GM23338 (cell line): ENCODE measurements around the gene GRK5.

Experiments
- CREB1 ChIP-seq: fragments of 250-450 bp; sonication (Bioruptor Pico); IDR thresholded peaks from 2 replicates; pipeline ENCODE4 v1.5.0; 2020; ENCODE audit warnings: low read depth, mild to moderate bottlenecking, moderate library complexity
- EZH2 ChIP-seq: fragments of 200-600 bp; sonication (generic); IDR thresholded peaks from one replicate; pipeline ENCODE4 v1.8.0; 2017; ENCODE audit warnings: antibody characterized with exemption, mild to moderate bottlenecking, low read depth; ENCODE audit not compliant: unreplicated experiment
- POLR2AphosphoS5 ChIP-seq: IDR thresholded peaks from 2 replicates; pipeline ENCODE4 v1.6.1; 2016; ENCODE audit warnings: antibody characterized with exemption, low read depth
- TF ChIP-seq, protein P1 (sequence below), 2 experiments: fragments of 200-600 bp in 1 of 2; sonication (generic) in 1 of 2; conservative IDR thresholded peaks; 2 replicates each; pipeline versions ENCODE4 v1.5.1 to v1.6.1; 2016 to 2017; ENCODE audit warnings: antibody characterized with exemption in 2 of 2, low read depth in 2 of 2, mild to moderate bottlenecking in 2 of 2, moderate library complexity in 1 of 2
- TF ChIP-seq, protein P2 (sequence below): IDR thresholded peaks from one replicate; pipeline ENCODE4 v1.6.1; 2018; ENCODE audit warnings: antibody characterized with exemption; ENCODE audit not compliant: unreplicated experiment

DNA sequence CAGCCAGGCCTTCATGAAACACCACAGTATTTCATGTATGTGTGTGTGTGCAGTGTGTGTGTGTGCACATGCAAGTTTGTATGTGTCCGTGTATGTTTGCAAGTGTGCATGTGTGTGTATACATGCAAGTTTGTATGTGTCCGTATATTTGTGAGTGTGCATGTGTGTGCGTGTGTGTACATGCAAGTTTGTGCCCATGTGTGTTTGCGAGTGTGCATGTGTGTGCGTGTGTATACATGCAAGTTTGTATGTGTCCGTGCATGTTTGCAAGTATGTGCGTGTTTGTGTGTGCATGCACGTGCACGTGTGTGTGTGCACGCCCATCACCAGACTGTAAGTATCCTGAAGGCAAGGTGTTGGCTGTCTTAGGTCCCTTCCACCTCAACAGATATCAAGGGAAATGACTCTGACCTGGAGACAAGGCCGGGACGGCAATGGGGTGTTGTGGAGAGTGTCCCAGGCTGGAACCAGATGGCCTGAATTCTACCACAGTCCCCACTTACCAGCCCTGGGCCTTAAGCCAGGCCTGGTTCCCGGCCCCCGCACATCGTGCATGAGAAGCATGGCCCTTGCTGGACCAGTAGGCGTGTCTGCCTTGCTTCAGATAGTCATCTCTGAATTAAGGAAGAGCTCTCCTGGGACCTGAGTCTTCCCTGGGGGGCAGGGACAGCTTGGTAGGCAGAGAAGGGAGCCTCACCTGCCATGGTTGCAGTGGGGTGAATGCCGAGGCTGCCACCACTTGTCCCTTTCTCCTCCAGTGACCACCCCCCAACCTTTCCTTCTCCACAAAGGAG lies 140.0 kb downstream of the GRK5 start:
- TF ChIP-seq, protein P1, sequence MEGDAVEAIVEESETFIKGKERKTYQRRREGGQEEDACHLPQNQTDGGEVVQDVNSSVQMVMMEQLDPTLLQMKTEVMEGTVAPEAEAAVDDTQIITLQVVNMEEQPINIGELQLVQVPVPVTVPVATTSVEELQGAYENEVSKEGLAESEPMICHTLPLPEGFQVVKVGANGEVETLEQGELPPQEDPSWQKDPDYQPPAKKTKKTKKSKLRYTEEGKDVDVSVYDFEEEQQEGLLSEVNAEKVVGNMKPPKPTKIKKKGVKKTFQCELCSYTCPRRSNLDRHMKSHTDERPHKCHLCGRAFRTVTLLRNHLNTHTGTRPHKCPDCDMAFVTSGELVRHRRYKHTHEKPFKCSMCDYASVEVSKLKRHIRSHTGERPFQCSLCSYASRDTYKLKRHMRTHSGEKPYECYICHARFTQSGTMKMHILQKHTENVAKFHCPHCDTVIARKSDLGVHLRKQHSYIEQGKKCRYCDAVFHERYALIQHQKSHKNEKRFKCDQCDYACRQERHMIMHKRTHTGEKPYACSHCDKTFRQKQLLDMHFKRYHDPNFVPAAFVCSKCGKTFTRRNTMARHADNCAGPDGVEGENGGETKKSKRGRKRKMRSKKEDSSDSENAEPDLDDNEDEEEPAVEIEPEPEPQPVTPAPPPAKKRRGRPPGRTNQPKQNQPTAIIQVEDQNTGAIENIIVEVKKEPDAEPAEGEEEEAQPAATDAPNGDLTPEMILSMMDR (conservative IDR thresholded peaks at IDR 0.05; ENCODE audit: low read depth in 2 of 2), result no peak
- no peak for TF ChIP-seq CREB1
- no peak for TF ChIP-seq POLR2AphosphoS5
- no peak for TF ChIP-seq EZH2
- TF ChIP-seq, protein P2, sequence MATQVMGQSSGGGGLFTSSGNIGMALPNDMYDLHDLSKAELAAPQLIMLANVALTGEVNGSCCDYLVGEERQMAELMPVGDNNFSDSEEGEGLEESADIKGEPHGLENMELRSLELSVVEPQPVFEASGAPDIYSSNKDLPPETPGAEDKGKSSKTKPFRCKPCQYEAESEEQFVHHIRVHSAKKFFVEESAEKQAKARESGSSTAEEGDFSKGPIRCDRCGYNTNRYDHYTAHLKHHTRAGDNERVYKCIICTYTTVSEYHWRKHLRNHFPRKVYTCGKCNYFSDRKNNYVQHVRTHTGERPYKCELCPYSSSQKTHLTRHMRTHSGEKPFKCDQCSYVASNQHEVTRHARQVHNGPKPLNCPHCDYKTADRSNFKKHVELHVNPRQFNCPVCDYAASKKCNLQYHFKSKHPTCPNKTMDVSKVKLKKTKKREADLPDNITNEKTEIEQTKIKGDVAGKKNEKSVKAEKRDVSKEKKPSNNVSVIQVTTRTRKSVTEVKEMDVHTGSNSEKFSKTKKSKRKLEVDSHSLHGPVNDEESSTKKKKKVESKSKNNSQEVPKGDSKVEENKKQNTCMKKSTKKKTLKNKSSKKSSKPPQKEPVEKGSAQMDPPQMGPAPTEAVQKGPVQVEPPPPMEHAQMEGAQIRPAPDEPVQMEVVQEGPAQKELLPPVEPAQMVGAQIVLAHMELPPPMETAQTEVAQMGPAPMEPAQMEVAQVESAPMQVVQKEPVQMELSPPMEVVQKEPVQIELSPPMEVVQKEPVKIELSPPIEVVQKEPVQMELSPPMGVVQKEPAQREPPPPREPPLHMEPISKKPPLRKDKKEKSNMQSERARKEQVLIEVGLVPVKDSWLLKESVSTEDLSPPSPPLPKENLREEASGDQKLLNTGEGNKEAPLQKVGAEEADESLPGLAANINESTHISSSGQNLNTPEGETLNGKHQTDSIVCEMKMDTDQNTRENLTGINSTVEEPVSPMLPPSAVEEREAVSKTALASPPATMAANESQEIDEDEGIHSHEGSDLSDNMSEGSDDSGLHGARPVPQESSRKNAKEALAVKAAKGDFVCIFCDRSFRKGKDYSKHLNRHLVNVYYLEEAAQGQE, result no peak
